HepG2 (cell line): ENCODE data around the gene ITPR1. TPM values are rescaled to one million over a fixed set of nuclear protein-coding genes. Genes with fewer than 3 reads are reported as not detected.

Experiments
- ATAC-seq: fragments of 200-7000 bp; cut with Tn5 transposase; 3 replicates; pipeline ENCODE4 v1.9.1; 2020; ENCODE audit warnings: mild to moderate bottlenecking, moderate library complexity
- BruUV-seq: library from RNA; stranded (reverse); fragments of 400-500 nt; replicated peaks from 2 replicates; lab custom pipeline; 2021; lab: Mats Ljungman, UMichigan
- CTCF ChIA-PET: fragments of 300-600 bp; formaldehyde crosslinking; extraction: SDS; loops from one replicate; lab custom pipeline; 2021; ENCODE audit warnings: low total read pairs, inconsistent platforms, low intra/inter-chr PET ratio; lab: Yijun Ruan, JAX
- POLR2A ChIA-PET: fragments of 350-600 bp; sonication (Branson Sonifier 250); formaldehyde crosslinking; loops from one replicate; lab custom pipeline; 2020; ENCODE audit warnings: antibody characterized with exemption, inconsistent platforms; lab: Yijun Ruan, JAX
- DNase-seq: peaks from one replicate; pipeline ENCODE4 v3.0.0-alpha.2; 2015; ENCODE audit warnings: low spot score
- FAIRE-seq: peaks from 3 replicates; lab custom pipeline; 2011; peaks lifted over from hg19 to GRCh38; lab: Jason Lieb, UNC
- H2AFZ ChIP-seq: one replicate; pipeline ENCODE4 v1.6.1; 2011; ENCODE audit warnings: low read length, inconsistent platforms
- H3K27ac ChIP-seq: fragments of 300-600 bp; 3 replicates; pipeline ENCODE4 v1.8.0; 2011; ENCODE audit warnings: mixed run types, mild to moderate bottlenecking, mixed read lengths, low read length, inconsistent platforms; ENCODE audit not compliant: insufficient read depth; ENCODE audit errors: extremely low read length
- H3K27me3 ChIP-seq, 2 experiments: fragments of 200-600 bp in 1 of 2; 2 replicates in 1 of 2; 3 replicates in 1 of 2; pipeline versions ENCODE4 v1.6.0 to v1.8.0; 2011; ENCODE audit warnings: low read length in 2 of 2, mild to moderate bottlenecking in 2 of 2, moderate library complexity in 2 of 2, inconsistent platforms in 1 of 2; ENCODE audit not compliant: insufficient read depth in 2 of 2, control insufficient read depth in 1 of 2
- H3K36me3 ChIP-seq, 2 experiments: fragments of 200-600 bp in 1 of 2; replicated peaks in 1 of 2; 2 replicates in 1 of 2; 3 replicates in 1 of 2; pipeline versions ENCODE4 v1.5.1 to v1.8.0; 2011; ENCODE audit warnings: low read length in 2 of 2, inconsistent platforms in 1 of 2; ENCODE audit not compliant: insufficient read depth in 2 of 2, control insufficient read depth in 1 of 2
- H3K4me1 ChIP-seq: 2 replicates; pipeline ENCODE4 v1.5.1; 2012; ENCODE audit warnings: low read length, inconsistent platforms; ENCODE audit not compliant: insufficient read depth
- H3K4me2 ChIP-seq: 2 replicates; pipeline ENCODE4 v1.6.0; 2011; ENCODE audit warnings: low read depth, low read length, inconsistent platforms
- H3K4me3 ChIP-seq, 3 experiments: fragments of 200-600 bp in 1 of 3; sonication (generic), shearing (Covaris generic) in 1 of 3; replicated peaks in 1 of 3; 2 replicates each; pipeline ENCODE4 v1.5.1; 2011 to 2016; ENCODE audit warnings: low read length in 3 of 3, inconsistent platforms in 2 of 3, low read depth in 2 of 3, mild to moderate bottlenecking in 2 of 3, control low read depth in 1 of 3, mixed read lengths in 1 of 3; ENCODE audit not compliant: insufficient read depth in 1 of 3
- H3K79me2 ChIP-seq: one replicate; pipeline ENCODE4 v1.6.1; 2011; ENCODE audit warnings: low read length, inconsistent platforms; ENCODE audit not compliant: insufficient read depth
- H3K9ac ChIP-seq: 2 replicates; pipeline ENCODE4 v1.6.0; 2011; ENCODE audit warnings: mild to moderate bottlenecking, low read depth, low read length, inconsistent platforms; ENCODE audit not compliant: insufficient read depth
- H3K9me3 ChIP-seq: 2 replicates; pipeline ENCODE4 v1.5.1; 2012; ENCODE audit warnings: mild to moderate bottlenecking, low read length
- H4K20me1 ChIP-seq: 2 replicates; pipeline ENCODE4 v1.6.0; 2011; ENCODE audit warnings: inconsistent platforms, mild to moderate bottlenecking, low read length, moderate library complexity; ENCODE audit not compliant: insufficient read depth
- BCL3 ChIP-seq: sonication (generic); formaldehyde crosslinking; IDR thresholded peaks from 2 replicates; pipeline ENCODE4 v1.5.1; 2020; ENCODE audit warnings: mild to moderate bottlenecking, missing genetic modification reagents, moderate library complexity
- PCBP2 ChIP-seq: fragments of 200-400 bp; formaldehyde crosslinking; optimal IDR thresholded peaks from 2 replicates; pipeline ENCODE3; 2018; ENCODE audit warnings: low read length, low read depth; ENCODE audit not compliant: poor library complexity, severe bottlenecking
- STAT6 ChIP-seq: sonication (generic); formaldehyde crosslinking; IDR thresholded peaks from 2 replicates; pipeline ENCODE4 v1.4.0; 2020; ENCODE audit warnings: missing genetic modification reagents, mild to moderate bottlenecking, borderline replicate concordance
- U2AF2 ChIP-seq: fragments of 200-400 bp; formaldehyde crosslinking; IDR thresholded peaks from 2 replicates; pipeline ENCODE4 v1.6.1; 2017; ENCODE audit warnings: low read depth, mild to moderate bottlenecking, low read length
- WGBS: methylation state at CpG from one replicate; pipeline ENCODE4 v1.1.6; 2017; ENCODE audit warnings: low lambda C conversion rate; 5-methylcytosine and 5-hydroxymethylcytosine counted together
- in situ Hi-C: cut with HindIII; loops from 2 replicates; pipeline ENCODE4 v1.10.0; 2017; ENCODE audit warnings: low pct_unique_long_range_greater_than_20kb; ENCODE audit not compliant: extremely low pct_ligation_motif_present
- intact Hi-C: fragments of 100-400 bp; cut with micrococcal nuclease; formaldehyde crosslinking; loops from one replicate; pipeline ENCODE4 v1.10.0; 2022; ENCODE audit not compliant: unreplicated experiment
- polyA plus RNA-seq, 8 experiments: library from polyadenylated mRNA; depleted of rRNA in 3 of 8; stranded (reverse) in 7 of 8; unstranded in 1 of 8; fragments of >200 nt; fragmentation: Illumina TruSeq in 4 of 8; extraction: Trizol in 4 of 8; gene quantifications; 2 replicates each; pipeline versions ENCODE4 v1.2.1 to v1.2.3, GENCODE V29; 2011 to 2016; ENCODE audit warnings: low read depth in 4 of 8, missing spikeins in 1 of 8, mixed read lengths in 1 of 8; ENCODE audit not compliant: insufficient read depth in 1 of 8
- total RNA-seq, 5 experiments: library from RNA; depleted of rRNA; stranded (reverse); fragments of >200 nt; fragmentation: Illumina TruSeq; extraction: Trizol; gene quantifications; 2 replicates each; pipeline ENCODE4 v1.2.3, GENCODE V29; 2016; ENCODE audit warnings: low read depth in 1 of 5
- TF ChIP-seq, protein P1 (sequence below): sonication (generic); formaldehyde crosslinking; IDR thresholded peaks from 2 replicates; pipeline ENCODE4 v1.4.0; 2020; ENCODE audit warnings: missing genetic modification reagents, mild to moderate bottlenecking, borderline replicate concordance
- TF ChIP-seq, protein P2 (sequence below): sonication (generic); formaldehyde crosslinking; IDR thresholded peaks from 2 replicates; pipeline ENCODE4 v1.4.0; 2020; ENCODE audit warnings: missing genetic modification reagents

The ITPR1 gene
- total and polyA plus RNA-seq, 2 of the 13 experiments (the other 11 are each of a cell fraction or from before 2014, with no cell fraction given) = 10.0 to 11.4 TPM

- peak overlapping the region; percentile 47 for H3K9ac ChIP-seq
- H3K36me3 ChIP-seq = peaks cover 0 to 3% of the 10 kb centered on the region in 2 experiments; a peak in 2 of 5 replicates
- H3K4me1 ChIP-seq = peaks cover 59% of the 10 kb centered on the region
- DNase-seq (peak; percentile 95), ATAC-seq (peak; percentile 96), FAIRE-seq (peak; percentile 88)
- no peaks in the 10 kb centered on the region for H3K27me3 ChIP-seq
- intact Hi-C loops = loop anchor here (1.0 kb wide), 1 partner anchor 58 kb away; no protein-coding TSS in a partner anchor
- in situ Hi-C loops = no loop called here
- no peaks in the 10 kb centered on the region for H3K79me2 ChIP-seq
- H3K4me3 ChIP-seq = peak overlapping the region in 1 of 3 experiments; percentile 41; a peak in 1 of 6 replicates
- peak overlapping the region; percentile 76 for H3K27ac ChIP-seq
- ChIA-PET CTCF (no interaction called here), POLR2A (interaction anchor here (1.0 to 12.6 kb wide), 5 partner anchors 20 to 54 kb away, joined by 3 to 120 read pairs (median 3); partner anchors contain the start of genes ITPR1 and SUMF1)
- H2AFZ ChIP-seq = no peak overlapping the region
- no peaks in the 10 kb centered on the region for H3K9me3 ChIP-seq
- WGBS = 20% methylated on average over 10 of the region's 15 CpGs
- BruUV-seq = no TSS peak
- no peaks in the 10 kb centered on the region for H4K20me1 ChIP-seq
- peak overlapping the region; percentile 63 for H3K4me2 ChIP-seq
- TF ChIP-seq, protein P1, sequence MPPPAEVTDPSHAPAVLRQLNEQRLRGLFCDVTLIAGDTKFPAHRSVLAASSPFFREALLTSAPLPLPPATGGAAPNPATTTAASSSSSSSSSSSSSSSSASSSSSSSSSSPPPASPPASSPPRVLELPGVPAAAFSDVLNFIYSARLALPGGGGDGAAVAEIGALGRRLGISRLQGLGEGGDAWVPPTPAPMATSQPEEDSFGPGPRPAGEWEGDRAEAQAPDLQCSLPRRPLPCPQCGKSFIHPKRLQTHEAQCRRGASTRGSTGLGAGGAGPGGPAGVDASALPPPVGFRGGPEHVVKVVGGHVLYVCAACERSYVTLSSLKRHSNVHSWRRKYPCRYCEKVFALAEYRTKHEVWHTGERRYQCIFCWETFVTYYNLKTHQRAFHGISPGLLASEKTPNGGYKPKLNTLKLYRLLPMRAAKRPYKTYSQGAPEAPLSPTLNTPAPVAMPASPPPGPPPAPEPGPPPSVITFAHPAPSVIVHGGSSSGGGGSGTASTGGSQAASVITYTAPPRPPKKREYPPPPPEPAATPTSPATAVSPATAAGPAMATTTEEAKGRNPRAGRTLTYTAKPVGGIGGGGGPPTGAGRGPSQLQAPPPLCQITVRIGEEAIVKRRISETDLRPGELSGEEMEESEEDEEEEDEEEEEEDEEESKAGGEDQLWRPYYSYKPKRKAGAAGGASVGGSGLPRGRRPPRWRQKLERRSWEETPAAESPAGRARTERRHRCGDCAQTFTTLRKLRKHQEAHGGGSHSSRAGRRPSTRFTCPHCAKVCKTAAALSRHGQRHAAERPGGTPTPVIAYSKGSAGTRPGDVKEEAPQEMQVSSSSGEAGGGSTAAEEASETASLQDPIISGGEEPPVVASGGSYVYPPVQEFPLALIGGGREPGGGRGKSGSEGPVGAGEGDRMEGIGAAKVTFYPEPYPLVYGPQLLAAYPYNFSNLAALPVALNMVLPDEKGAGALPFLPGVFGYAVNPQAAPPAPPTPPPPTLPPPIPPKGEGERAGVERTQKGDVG (CRISPR knock-in tag) = no peak
- TF ChIP-seq U2AF2 (no peak), BCL3 (CRISPR knock-in tag) (no peak), STAT6 (no peak), PCBP2 (no peak)
- TF ChIP-seq, protein P2, sequence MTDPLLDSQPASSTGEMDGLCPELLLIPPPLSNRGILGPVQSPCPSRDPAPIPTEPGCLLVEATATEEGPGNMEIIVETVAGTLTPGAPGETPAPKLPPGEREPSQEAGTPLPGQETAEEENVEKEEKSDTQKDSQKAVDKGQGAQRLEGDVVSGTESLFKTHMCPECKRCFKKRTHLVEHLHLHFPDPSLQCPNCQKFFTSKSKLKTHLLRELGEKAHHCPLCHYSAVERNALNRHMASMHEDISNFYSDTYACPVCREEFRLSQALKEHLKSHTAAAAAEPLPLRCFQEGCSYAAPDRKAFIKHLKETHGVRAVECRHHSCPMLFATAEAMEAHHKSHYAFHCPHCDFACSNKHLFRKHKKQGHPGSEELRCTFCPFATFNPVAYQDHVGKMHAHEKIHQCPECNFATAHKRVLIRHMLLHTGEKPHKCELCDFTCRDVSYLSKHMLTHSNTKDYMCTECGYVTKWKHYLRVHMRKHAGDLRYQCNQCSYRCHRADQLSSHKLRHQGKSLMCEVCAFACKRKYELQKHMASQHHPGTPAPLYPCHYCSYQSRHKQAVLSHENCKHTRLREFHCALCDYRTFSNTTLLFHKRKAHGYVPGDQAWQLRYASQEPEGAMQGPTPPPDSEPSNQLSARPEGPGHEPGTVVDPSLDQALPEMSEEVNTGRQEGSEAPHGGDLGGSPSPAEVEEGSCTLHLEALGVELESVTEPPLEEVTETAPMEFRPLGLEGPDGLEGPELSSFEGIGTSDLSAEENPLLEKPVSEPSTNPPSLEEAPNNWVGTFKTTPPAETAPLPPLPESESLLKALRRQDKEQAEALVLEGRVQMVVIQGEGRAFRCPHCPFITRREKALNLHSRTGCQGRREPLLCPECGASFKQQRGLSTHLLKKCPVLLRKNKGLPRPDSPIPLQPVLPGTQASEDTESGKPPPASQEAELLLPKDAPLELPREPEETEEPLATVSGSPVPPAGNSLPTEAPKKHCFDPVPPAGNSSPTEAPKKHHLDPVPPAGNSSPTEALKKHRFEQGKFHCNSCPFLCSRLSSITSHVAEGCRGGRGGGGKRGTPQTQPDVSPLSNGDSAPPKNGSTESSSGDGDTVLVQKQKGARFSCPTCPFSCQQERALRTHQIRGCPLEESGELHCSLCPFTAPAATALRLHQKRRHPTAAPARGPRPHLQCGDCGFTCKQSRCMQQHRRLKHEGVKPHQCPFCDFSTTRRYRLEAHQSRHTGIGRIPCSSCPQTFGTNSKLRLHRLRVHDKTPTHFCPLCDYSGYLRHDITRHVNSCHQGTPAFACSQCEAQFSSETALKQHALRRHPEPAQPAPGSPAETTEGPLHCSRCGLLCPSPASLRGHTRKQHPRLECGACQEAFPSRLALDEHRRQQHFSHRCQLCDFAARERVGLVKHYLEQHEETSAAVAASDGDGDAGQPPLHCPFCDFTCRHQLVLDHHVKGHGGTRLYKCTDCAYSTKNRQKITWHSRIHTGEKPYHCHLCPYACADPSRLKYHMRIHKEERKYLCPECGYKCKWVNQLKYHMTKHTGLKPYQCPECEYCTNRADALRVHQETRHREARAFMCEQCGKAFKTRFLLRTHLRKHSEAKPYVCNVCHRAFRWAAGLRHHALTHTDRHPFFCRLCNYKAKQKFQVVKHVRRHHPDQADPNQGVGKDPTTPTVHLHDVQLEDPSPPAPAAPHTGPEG (CRISPR knock-in tag) = no peak
Measured at GRCh38 chr3:4512895-4513616, 19.9 kb downstream of the ITPR1 start.
